HG03520 (cell line): ENCODE measurements around the gene CLTC.

ENCODE experiments used
- ATAC-seq: cut with Tn5 transposase; IDR thresholded peaks from one replicate; pipeline ENCODE4 v1.9.1; 2021; ENCODE audit warnings: mild to moderate bottlenecking, moderate library complexity; ENCODE audit not compliant: unreplicated experiment

CLTC gene

GRCh38 chr17:59722623-59723022, 102.9 kb downstream of the CLTC start:
- ATAC-seq, result no peak

DNA sequence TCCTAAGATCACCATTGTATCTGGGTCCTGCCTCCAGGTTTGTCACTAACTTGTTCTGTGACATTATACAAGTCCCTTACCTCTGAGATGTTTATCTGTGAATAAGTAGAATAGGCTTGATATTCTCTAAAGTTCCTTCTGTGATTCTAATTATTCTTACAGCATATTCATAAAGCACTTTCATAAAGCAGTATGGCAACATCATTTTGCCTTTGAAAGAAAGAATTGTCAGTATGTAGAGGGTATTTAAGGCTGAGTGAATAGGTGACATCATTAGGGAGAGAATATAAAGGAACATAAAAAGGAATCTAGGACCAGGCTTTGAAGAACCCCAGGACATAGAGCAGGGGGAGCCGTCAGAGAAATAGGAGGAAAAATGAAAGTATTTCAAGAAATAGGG, 103.3 kb downstream of the CLTC start:
- ATAC-seq, result no peak

GRCh38 chr17:59723607-59724006, 103.9 kb downstream of the CLTC start:
- ATAC-seq, result no peak

GRCh38 chr17:59725691-59726090, 106.0 kb downstream of the CLTC start:
- ATAC-seq, result no peak

GRCh38 chr17:59727817-59728533, 108.3 kb downstream of the CLTC start:
- no peak for ATAC-seq

GRCh38 chr17:59730268-59730834, 110.7 kb downstream of the CLTC start:
- ATAC-seq, result no peak

GRCh38 chr17:59733697-59734096, 114.0 kb downstream of the CLTC start:
- ATAC-seq, result no peak

GRCh38 chr17:59734226-59734625, 114.5 kb downstream of the CLTC start:
- ATAC-seq, result no peak

DNA sequence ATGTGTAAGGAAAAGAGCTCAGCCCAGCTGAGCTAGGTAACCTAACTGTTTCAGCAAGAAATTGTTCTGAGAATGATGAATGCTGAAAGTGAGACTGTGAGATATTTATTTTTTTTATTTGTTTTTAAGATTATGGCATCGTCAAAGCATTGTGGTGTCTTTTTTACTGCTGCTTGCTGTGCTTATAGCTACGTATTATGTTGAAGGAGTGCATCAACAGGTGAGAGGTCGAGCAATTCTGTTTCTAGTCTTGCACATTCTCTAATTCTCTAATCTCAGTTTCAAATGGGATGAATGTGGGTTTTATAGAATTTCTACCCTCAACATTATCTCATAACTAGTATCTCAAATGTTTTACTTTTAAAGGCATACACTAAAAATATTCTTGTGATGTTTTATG, 117.6 kb downstream of the CLTC start:
- no peak for ATAC-seq

DNA sequence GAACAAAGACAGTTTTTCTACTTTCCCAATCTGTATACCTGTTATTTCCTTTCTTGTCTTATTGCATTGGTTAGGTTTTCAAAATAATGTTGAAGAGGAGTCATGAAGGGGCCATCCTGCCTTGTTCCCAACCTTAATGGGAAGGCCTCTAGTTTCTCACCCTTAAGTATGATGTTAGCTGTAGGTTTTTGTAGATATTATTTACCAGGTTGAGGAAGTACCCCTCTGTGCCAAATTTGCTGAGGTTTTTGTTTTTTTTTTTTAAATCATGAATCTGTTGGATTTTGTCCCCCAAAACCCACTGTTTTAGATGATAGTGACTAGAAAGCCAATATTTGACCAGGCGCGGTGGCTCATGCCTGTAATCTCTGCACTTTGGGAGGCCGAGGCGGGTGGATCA, 124.1 kb downstream of the CLTC start:
- no peak for ATAC-seq

GRCh38 chr17:59745040-59745439, 125.3 kb downstream of the CLTC start:
- no peak for ATAC-seq
